NK-92 (cell line): ENCODE results near the gene CERS4.
"Not testable (repeated sequence)": the region's sequence is repeated elsewhere in the genome, so short reads cannot be mapped to it uniquely, and the experiment has no call there.

Source experiments
- DNase-seq: peaks from one replicate; lab custom pipeline; 2025; ENCODE audit not compliant: unreplicated experiment; lab: John Stamatoyannopoulos, UW

CERS4 gene

DNA sequence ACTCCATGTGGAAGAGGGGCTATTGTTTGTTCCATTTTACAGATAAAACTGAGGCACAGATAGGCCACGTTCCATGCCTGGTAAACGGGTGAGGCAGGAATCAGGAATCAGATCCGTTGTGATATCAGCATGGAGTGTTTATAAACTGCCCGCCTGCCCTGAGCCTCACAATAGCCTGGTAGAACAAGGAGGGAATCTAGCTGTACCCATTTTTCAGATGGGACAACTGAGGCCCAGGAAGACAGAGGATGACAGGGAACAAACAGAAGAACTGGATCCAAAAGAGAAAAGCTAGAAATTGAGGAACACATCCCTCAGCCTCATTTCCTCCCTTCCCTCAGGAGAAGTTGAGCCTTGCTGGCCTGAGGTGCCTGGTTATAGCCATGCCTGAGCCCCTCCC is 32.5 kb downstream of the CERS4 start:
- no peak for DNase-seq

DNA sequence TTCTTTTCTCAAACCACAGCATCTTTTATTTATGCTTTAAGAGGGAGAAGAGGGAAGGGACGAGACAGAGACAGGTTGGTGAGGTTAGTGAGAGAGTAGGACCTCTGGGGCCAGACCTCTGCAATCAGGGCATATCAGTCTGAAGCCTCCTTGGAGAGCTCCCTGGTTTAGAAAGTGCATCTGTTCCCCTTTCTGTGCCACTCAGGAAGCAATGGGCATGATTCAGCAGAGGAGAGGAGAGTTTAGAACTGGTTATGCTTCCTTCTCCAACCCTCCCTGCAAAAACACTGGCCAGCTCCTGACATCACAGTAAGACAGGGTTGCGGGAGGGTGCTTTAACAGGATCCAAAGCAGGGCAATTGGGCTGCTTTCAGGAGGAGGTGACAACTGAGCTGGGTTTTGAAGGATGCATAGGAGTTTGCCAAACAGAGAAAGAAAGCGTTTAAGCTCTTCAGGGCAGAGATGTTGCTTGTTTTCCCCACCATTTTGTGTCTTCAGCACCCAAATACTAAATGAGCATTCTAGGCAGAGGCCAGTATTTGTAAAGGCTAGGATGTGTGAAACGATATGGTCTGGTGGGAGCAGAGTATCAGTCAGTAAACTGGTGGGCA is 33.1 kb downstream of the CERS4 start:
- no peak for DNase-seq

DNA sequence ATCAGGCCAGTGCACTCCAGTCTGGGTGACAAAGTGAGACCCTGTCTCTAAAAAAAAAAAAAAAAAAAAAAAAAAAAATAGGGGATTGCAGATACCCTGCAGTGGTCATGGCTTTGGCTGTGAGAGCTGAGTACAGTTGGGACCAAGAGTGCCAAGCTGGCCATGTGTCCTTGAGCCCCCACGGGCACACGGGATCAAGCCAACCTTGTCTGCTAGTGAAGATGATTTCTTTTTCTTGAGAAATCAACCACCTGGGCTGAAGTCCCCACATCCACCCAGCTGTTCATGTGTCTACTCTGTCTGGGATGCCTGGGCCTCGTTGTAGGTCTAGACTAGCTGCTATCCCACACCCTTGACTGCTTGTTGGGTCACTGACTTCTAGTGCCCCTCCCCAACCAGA is 34.0 kb downstream of the CERS4 start:
- no peak for DNase-seq

DNA sequence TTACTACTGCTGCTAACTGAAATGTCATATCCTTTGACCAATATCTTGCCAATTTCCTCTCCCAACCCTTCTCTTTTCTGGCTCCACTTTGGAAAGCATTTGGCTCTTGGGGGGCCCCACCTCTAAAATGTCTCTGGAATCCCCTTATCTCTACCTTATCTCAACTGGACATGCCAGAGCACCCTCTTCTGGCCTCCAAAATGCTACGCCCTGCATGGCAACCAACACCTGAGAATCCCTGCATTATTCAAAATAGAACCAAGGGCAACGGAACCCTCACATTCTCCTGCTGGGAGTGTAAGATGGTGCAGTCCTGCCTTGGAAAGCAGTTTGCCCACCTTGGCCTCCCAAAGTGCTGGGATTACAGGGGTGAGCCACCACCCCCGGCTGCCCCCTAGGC is 35.3 kb downstream of the CERS4 start:
- no peak for DNase-seq

DNA sequence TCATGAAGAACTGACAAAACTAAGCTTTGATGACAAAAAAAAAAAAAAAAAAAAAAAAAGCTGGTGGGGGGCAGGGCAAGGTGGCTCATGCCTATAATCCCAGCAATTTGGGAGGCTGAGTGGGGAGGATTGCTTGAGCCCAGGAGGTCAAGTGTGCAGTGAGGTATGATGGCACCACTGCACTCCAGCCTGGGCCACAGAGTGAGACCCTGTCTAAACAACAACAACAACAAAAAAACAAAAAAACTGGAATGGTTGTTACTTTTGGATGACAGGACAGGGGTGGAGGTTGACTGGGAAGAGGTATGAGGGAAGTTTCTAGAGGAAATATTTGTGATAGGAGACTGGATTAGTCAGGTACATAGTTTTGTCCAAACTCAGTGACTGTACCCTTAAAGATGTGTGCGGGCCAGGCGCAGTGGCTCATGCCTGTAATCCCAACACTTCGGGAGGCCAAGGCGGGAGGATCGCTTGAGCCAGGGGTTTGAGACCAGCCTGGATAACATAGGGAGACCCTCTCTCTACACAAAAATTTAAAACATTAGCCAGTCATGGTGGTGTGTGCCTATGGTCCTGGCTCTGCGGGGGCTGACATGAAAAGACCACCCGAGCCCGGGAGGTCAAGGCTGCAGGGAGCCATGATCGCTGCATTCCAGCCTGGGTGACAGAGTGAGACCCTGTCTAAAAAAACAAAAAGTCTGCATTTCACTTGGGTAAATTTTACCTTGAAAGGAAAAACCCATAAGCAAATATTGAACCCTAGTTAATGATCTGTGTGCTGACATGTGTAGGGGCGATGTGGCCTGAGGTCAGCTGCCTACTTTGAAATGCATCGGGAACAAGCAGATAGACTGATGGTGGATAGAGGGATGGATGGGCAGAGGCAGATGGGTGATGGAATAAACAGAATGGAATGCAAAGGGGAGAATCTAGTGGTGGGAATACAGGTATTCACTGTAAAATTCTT is 37.0 kb downstream of the CERS4 start:
- DNase-seq = no peak

DNA sequence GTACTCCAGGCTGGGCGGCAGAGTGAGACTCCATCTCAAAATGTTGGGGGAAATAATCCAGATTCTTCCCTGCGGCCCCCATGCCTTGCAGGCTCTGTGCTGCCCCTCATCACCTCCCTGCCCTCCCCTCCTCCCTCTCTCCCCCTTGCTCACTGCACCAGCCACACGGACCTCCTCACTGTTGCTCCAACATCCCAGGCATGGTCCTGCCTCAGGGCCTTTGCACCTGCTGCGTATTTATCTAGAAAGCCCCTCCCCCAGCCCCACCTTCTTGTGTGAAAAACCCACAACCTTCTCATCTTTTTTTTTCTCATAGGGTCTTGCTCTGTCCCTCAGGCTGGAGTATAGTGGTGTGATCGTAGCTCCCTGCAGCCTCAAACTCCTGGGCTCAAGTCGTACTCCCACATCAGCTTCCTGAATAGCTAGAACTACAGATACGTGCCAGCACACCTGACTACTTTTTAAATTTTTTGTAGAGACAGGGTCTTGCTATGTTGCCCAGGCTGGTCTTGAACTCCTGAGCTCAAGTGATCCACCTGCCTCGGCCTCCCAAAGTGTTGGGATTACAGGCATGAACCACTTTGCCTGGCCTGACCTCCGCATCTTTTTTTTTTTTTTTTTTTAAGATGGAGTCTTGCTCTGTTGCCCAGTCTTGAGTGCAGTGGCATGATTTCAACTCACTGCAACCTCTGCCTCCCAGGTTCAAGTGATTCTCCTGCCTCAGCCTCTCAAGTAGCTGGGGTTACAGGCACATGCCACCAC is 38.1 kb downstream of the CERS4 start:
- not testable (repeated sequence) for DNase-seq

DNA sequence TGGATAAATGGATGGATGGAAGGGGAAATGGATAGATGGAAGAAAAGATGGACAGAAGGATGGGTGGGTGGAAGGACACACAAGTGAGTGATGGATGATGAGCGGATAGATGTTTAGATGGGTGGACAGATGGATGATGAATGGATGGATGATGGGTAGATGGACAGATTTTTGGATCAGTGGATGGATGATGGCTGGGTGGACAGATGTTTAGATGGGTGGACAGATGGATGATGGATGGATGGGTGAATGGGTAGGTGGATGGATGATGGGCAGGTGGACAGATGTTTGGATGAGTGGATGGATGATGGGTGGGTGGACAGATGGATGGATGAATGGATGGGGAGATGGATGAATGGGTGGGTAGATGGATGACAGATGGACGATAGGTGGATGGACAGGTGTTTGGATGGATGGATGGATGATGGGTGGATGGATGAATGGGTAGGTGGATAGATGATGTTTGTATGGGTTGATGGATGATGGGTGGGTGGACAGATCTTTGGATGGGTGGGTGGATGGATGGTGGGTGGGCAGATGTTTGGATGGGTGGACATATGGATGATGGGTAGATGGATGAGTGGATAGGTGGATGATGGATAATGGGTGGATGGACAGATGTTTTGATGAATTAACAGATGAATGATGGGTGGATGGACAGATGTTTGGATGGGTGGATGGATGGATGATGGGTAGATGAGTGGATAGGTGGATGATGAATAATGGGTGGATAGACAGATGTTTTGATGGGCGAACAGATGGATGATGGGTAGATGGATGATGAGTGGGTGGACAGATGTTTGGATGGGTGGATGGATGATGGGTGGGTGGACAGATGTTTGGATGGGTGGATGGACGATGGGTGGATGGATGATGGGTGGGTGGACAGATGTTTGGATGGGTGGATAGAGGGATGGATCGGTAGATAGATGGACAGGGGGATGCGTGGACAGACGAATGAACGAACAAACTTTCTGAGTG is 39.5 kb downstream of the CERS4 start:
- no peak for DNase-seq

DNA sequence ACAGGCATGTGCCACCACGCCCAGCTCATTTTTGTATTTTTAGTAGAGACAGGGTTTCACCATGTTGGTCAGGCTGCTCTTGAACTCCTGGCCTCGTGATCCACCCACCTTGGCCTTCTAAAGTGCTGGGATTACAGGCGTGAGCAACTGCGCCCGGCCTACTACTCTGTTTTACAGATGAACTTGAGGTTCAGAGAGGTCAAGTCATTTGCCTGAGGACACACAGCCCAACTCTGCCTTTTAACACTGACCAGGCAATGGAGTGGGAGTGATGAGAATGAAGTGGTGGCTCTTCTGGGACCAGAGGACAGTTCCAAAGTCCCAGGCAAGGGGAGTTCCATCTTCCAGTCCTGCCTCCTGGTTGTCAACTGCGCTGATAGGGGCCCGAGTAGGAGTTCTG is 41.4 kb downstream of the CERS4 start:
- DNase-seq = no peak

DNA sequence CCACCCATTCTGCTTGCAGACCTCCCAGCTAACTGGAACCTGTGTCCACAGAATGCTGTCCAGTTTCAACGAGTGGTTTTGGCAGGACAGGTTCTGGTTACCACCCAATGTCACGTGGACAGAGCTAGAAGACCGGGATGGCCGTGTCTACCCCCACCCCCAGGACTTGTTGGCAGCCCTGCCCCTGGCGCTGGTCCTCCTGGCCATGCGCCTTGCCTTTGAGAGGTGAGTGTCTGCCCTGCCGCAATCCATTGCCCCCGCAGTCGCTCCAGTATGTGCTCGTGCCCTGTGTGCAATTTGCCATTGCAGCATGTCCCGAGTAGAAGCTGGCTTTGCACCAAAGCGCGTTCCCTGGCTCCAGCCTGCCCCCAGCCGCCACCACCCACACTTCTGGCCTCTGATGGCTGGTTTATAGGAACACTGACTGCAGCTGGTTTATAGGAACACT is 41.9 kb downstream of the CERS4 start:
- no peak for DNase-seq

DNA sequence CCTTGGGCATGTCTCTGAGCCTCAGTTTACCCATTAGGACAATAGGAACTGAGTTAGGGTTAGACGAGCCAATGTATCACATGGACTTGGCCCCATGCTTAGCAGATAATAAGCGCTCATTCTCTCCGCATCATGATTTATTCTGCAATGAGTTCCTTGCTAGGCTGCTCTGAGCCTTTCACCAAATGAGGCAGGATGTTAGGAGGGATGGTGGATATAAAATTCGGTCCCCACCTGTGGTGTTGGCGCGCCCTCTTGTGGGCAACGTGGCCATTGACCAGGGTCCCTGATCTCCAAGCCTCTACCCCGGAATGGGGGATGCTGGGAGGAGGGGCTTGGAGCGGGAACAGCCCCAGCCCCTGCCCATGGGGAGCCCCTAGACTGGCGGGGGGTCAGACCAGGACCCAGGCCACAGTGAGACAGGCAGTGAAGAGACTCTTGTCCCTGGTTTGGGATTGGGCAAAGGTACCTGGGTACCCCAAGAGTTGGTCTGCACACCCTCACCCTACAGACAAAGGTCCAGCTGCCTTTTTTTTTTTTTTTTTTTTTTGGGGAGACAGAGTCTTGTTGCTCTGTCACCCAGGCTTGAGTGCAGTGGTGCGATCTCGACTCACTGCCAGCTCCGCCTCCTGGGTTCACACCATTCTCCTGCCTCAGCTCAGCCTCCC is 43.9 kb downstream of the CERS4 start:
- no peak for DNase-seq

DNA sequence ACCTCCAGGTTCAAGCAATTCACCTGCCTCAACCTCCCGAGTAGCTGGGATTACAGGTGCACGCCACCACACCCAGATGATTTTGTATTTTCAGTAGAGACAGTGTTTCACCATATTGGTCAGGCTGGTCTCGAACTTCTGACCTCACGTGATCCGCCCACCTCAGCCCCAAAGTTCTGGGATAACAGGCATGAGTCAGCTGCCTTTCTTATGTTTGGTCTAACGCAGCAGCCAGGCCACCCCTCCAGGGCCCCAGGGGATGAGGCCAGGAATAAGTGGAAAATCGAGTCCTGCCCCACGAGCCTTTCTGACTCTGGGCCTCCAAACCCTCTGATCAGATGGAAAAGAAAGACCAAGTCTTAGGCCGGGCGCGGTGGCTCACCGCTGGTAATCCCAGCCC is 44.5 kb downstream of the CERS4 start:
- no peak for DNase-seq

DNA sequence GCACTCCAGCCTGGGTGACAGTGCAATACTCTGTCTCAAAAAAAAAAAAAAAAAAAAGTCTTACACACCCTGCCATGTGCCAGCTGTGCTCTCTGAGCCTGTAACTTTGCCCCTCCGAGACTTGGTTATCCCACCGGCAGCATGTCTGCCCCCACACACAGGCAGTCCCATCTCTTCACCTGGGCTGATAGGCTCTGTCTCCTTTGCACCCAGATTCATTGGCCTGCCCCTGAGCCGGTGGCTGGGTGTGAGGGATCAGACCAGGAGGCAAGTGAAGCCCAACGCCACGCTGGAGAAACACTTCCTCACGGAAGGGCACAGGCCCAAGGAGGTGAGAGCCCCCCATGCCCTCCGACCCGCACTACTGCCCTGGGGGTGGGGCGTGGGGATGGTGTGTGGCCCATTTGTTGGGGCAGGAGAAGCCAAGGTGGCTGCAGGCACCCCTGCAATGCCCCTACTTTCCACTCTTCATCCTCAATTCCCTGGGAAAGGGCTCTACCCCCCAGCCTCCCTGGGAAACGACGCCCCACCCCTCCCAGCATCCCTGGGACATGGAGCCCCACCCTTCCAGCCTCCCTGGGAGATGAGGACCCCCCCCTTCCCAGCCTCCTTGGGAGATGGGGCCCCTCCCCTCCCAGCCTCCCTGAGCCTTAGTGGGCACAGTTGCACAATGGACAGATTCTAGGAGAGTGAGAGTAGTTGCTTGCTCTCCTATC is 45.3 kb downstream of the CERS4 start:
- DNase-seq = no peak

DNA sequence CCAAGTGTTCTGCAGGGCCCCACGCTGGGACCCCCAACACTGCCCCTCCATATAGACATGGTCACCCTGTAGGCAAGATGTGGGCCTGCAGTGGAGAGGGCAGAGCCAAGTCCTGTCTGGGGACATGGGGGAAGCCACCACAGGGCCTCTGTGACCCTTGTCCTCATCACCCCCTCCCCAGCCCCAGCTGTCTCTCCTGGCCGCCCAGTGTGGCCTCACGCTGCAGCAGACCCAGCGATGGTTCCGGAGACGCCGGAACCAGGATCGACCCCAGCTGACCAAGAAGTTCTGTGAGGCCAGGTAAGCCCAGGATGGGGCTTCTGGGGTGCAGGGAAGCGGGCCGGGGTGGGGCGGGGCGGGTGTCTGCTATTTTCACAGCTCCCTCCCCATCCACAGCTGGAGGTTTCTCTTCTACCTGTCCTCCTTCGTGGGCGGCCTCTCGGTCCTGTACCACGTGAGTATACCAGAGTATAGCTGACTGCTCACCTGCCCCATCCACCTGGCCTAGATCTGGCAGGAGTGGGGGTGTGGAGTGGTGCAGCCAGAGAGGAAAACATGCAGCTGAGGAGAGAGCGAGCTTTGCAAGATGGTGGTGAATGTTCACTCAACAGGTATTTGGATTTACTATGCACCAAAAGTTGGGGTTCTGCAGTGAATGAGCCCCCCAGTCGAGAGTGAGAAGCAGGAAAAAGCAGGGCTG is 46.4 kb downstream of the CERS4 start:
- DNase-seq = no peak

DNA sequence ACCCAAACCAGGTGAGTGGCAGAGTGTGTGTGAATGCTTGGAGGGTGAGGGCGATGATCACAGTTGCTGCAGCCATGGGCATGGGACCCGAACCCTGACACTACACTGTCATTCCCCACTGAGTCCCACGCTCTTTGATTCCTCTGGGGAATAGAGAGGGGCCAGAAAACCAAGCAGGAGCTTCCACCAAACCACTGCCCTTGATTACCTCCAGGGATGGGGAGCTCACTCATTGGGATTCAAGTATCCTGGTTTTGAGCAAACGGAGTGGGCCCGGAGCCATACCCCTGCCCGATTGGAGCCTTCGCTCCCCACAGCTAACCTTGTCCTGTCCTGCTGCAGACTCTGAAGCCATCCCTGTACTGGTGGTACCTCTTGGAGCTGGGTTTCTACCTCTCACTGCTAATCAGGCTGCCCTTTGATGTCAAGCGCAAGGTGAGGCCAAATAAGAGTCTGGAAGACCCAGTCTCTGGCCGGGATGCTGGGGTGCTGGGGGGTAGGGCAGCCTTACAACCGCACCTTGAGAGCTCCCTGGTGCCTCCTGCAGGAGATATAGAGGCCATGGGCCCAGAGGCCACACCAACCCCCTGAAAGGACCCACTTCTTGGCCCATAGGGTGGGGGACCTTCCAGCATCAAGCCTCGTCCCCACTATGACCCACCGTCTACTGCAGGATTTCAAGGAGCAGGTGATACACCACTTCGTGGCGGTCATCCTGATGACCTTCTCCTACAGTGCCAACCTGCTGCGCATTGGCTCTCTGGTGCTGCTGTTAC is 47.3 kb downstream of the CERS4 start:
- no peak for DNase-seq

DNA sequence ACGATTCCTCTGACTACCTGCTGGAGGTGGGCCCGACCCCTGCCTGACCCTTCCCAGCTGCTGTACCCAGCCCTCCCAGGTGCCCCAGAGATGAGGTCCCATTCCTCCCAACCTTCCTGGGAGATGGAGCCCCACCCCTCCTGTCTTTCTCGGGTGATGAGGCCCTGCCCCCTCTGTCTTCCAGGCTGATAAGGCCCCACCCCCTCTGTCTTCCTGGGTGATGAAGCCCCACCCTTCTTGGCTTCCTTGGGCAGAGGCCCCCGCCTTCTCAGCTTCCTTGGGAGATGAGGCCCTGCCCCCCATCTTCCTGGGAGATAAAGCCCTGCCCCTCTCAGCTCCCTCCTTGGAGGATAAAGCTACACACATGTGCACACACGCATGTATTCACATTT is 47.9 kb downstream of the CERS4 start:
- no peak for DNase-seq

DNA sequence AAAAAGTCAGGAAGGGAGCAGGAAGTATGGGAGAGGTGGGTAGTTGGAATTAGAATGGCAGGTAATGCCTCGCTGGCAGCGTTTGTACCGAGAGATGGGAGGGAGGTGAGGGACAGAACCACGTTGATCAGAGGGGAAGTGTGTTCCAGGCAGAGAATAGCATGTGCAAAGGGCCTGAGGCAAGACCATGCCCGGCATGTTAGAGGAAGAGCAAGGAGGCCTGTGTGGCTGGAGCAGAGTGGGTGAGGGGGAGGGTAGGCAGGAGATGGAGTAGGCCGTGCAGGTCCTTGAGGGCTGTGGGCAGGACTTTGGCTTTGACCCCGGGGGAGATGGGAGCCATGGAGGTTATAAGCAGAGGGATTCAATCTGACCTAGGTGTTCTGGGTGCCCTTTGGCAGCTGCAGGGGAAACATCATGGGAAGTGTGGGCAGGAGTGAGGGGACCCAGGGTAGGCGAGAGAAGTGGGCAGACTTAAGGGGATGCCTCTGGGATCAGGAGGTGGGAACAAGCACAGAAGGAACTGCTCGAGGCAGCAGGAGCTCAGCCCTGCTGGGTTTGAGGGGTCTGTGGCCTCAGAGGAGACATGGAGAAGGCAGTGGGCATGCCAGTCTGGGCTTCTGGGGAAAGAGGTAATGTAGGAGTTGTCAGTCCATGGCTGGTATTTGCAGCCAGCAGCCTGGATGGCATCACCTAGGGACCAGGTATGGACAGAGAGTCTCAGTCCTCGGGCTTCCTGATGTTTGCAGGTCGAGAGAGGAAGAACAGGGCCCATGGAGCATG is 50.2 kb downstream of the CERS4 start:
- DNase-seq = no peak

DNA sequence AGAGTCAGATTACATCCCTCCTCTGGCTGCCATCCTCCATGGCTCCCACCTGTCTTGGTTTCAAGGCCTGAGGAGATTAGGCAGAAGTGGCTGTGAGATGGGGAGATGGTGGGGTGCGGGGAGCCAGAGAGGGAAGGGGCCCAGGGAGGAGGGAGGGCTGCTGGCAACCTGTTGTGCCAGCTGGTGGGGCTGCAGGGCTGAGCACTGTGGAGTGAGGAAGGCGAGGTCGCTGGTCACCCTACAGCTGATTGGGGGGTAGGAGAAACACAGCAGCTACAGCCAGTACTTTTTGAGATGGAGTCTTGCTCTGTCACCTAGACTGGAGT is 50.7 kb downstream of the CERS4 start:
- DNase-seq = no peak
